K562 (cell line): ENCODE data around the gene MACF1. TPM values are rescaled to one million over a fixed set of nuclear protein-coding genes. Genes with fewer than 3 reads are reported as not detected.

Source experiments
- ATF4 ChIP-seq: fragments of 450-650 bp; formaldehyde crosslinking; IDR thresholded peaks from 2 replicates; pipeline ENCODE4 v1.4.0; 2022; ENCODE audit warnings: mild to moderate bottlenecking, moderate library complexity
- CEBPB ChIP-seq: fragments of 450-650 bp; IDR thresholded peaks from 2 replicates; pipeline ENCODE4 v1.6.1; 2016; ENCODE audit warnings: missing genetic modification characterization, missing compliant biosample characterization
- CTBP1 ChIP-seq: fragments of 450-650 bp; IDR thresholded peaks from 2 replicates; pipeline ENCODE4 v1.6.1; 2016; ENCODE audit warnings: borderline replicate concordance
- CXXC5 ChIP-seq: fragments of 250-450 bp; sonication (Bioruptor Pico); IDR thresholded peaks from 2 replicates; pipeline ENCODE4 v1.8.0; 2022; ENCODE audit warnings: inconsistent platforms, mild to moderate bottlenecking, moderate library complexity
- DIDO1 ChIP-seq: fragments of 450-650 bp; IDR thresholded peaks from 2 replicates; pipeline ENCODE4 v1.6.1; 2016; ENCODE audit warnings: low read depth, missing biosample characterization, missing genetic modification characterization
- E2F3 ChIP-seq: fragments of 250-450 bp; sonication (Bioruptor Pico); IDR thresholded peaks from 2 replicates; pipeline ENCODE4 v1.4.0; 2020; ENCODE audit warnings: mild to moderate bottlenecking
- ESRRA ChIP-seq: fragments of 450-650 bp; IDR thresholded peaks from 2 replicates; pipeline ENCODE4 v1.6.1; 2014; ENCODE audit warnings: low read depth, mild to moderate bottlenecking, moderate library complexity, borderline replicate concordance
- HINFP ChIP-seq: fragments of 450-650 bp; conservative IDR thresholded peaks from 2 replicates; pipeline ENCODE4 v1.6.1; 2016; ENCODE audit warnings: missing genetic modification characterization, low read depth, mild to moderate bottlenecking, control low read depth, missing compliant biosample characterization
- IRF9 ChIP-seq: fragments of 450-650 bp; IDR thresholded peaks from 2 replicates; pipeline ENCODE4 v1.6.1; 2016; ENCODE audit warnings: missing biosample characterization, missing genetic modification characterization
- MEF2D ChIP-seq: conservative IDR thresholded peaks from 2 replicates; pipeline ENCODE4 v1.6.1; 2016; ENCODE audit warnings: low read depth, missing genetic modification characterization, missing compliant biosample characterization
- NELFE ChIP-seq: IDR thresholded peaks from 2 replicates; pipeline ENCODE4 v1.6.1; 2011; ENCODE audit warnings: mild to moderate bottlenecking; ENCODE audit not compliant: insufficient read depth, insufficient read length
- ZBED1 ChIP-seq: IDR thresholded peaks from 2 replicates; pipeline ENCODE4 v1.6.1; 2014
- ZC3H8 ChIP-seq: fragments of 450-650 bp; IDR thresholded peaks from 2 replicates; pipeline ENCODE4 v1.6.1; 2017
- ZEB2 ChIP-seq: fragments of 450-650 bp; IDR thresholded peaks from 2 replicates; pipeline ENCODE4 v1.6.1; 2016
- ZFP36 ChIP-seq: fragments of 150-350 bp; IDR thresholded peaks from 2 replicates; pipeline ENCODE4 v1.6.1; 2018; ENCODE audit warnings: low read length, low read depth; ENCODE audit not compliant: partially characterized antibody
- ZFX ChIP-seq: sonication (generic); formaldehyde crosslinking; IDR thresholded peaks from 2 replicates; pipeline ENCODE4 v1.8.0; 2022; ENCODE audit warnings: mild to moderate bottlenecking, missing genetic modification reagents, moderate library complexity
- ZNF318 ChIP-seq, 2 experiments: fragments of 450-650 bp; IDR thresholded peaks; 2 replicates each; pipeline ENCODE4 v1.6.1; 2016; ENCODE audit warnings: mild to moderate bottlenecking in 2 of 2, borderline replicate concordance in 1 of 2, low read depth in 1 of 2, moderate library complexity in 1 of 2
- ZNF408 ChIP-seq: fragments of 250-450 bp; sonication (Bioruptor Pico); IDR thresholded peaks from 2 replicates; pipeline ENCODE4 v1.4.0; 2020; ENCODE audit warnings: low read depth, mild to moderate bottlenecking, moderate library complexity
- polyA plus RNA-seq, 8 experiments: library from polyadenylated mRNA; depleted of rRNA in 4 of 8; stranded (reverse) in 5 of 8; unstranded in 3 of 8; fragments of >200 nt; fragmentation: Nextera tagmentation in 2 of 8; fragmentation: Illumina TruSeq in 1 of 8; extraction: Ambion mirVana in 2 of 8; extraction: Trizol in 1 of 8; gene quantifications; 2 replicates each; pipeline versions ENCODE4 v1.2.1 to v1.2.3, GENCODE V29; 2011 to 2014; ENCODE audit warnings: inconsistent platforms in 1 of 8, missing spikeins in 1 of 8
- total RNA-seq, 7 experiments: library from RNA; depleted of rRNA in 6 of 7; stranded (reverse); fragments of >200 nt in 6 of 7; fragmentation: Illumina TruSeq in 2 of 7; extraction: Trizol in 2 of 7; gene quantifications; 2 replicates each; pipeline versions ENCODE4 v1.2.1 to v1.2.3, GENCODE V29; 2011 to 2021; ENCODE audit warnings: low replicate concordance in 1 of 7

Gene MACF1
- total and polyA plus RNA-seq, 9 of the 15 experiments (the other 6 are each of a cell fraction or from before 2014, with no cell fraction given) = 13.2 to 232 (median 112) TPM

GRCh38 chr1:39269791-39270342 is 65.4 kb downstream of the MACF1 start (continued):
- TF ChIP-seq ZNF318 (IDR thresholded peaks at IDR 0.05; ENCODE audit: borderline replicate concordance in 1 of 2, low read depth in 1 of 2) (peak in 1 of 2 experiments; percentile 44; a peak in 1 of 4 replicates), CEBPB (tag) (peak; percentile 91), ATF4 (CRISPR knock-in tag) (peak; percentile 74), ZEB2 (peak; percentile 95), ZNF408 (no peak), E2F3 (CRISPR knock-in tag) (no peak), IRF9 (tag) (peak; percentile 64; the same call in 1 of the 2 replicates), MEF2D (tag) (no peak), CTBP1 (peak; percentile 96), ZBED1 (no peak), ESRRA (no peak), NELFE (no peak), ZFP36 (no peak), DIDO1 (no peak), CXXC5 (CRISPR knock-in tag) (peak; percentile 46), HINFP (no peak), ZFX (CRISPR knock-in tag) (no peak), ZC3H8 (no peak)
